T-helper 2 cell treated with Interferon-gamma antibody and Interleukin-4, amounts not matched to agents 5 μg/mL and 100 μg/mL, for 36 hours (primary cell): ENCODE measurements around the gene TIGD3.

Experiments
- DNase-seq: peaks from one replicate; pipeline ENCODE4 v3.0.0; 2021; ENCODE audit warnings: low spot score
- H3K27ac Mint-ChIP-seq: one replicate; pipeline ENCODE4 v1.8.0; 2021; ENCODE audit warnings: mild to moderate bottlenecking, mixed read lengths
- H3K27me3 Mint-ChIP-seq: one replicate; pipeline ENCODE4 v1.8.0; 2021; ENCODE audit warnings: low read depth, mixed read lengths
- H3K36me3 Mint-ChIP-seq: one replicate; pipeline ENCODE4 v1.8.0; 2021; ENCODE audit warnings: low read depth, mixed read lengths
- H3K4me1 Mint-ChIP-seq: one replicate; pipeline ENCODE4 v1.8.0; 2021; ENCODE audit warnings: low read depth, mixed read lengths
- H3K4me3 Mint-ChIP-seq: one replicate; pipeline ENCODE4 v1.8.0; 2022; ENCODE audit warnings: mild to moderate bottlenecking, moderate library complexity, mixed read lengths
- H3K9me3 Mint-ChIP-seq: one replicate; pipeline ENCODE4 v1.8.0; 2021; ENCODE audit warnings: mixed read lengths

The TIGD3 gene

GRCh38 chr11:65394125-65394536 is 39.6 kb downstream of the TIGD3 start:
- H3K27ac Mint-ChIP-seq, result no peak overlapping the region
- H3K27me3 Mint-ChIP-seq, result no peaks in the 10 kb centered on the region
- H3K36me3 Mint-ChIP-seq, result peaks cover 22% of the 10 kb centered on the region
- H3K9me3 Mint-ChIP-seq, result no peaks in the 10 kb centered on the region
- peaks cover 5% of the 10 kb centered on the region for H3K4me1 Mint-ChIP-seq
- DNase-seq, result no peak
- no peak overlapping the region for H3K4me3 Mint-ChIP-seq

GRCh38 chr11:65395961-65396530 is 41.5 kb downstream of the TIGD3 start:
- Mint-ChIP-seq H3K36me3 (peaks cover 25% of the 10 kb centered on the region), H3K4me1 (no peaks in the 10 kb centered on the region), H3K4me3 (no peak overlapping the region), H3K9me3 (no peaks in the 10 kb centered on the region), H3K27ac (no peak overlapping the region), H3K27me3 (no peaks in the 10 kb centered on the region)
- DNase-seq, result no peak

GRCh38 chr11:65396769-65397745 is 42.5 kb downstream of the TIGD3 start:
- no peaks in the 10 kb centered on the region for H3K4me1 Mint-ChIP-seq
- H3K4me3 Mint-ChIP-seq, result no peak overlapping the region
- no peaks in the 10 kb centered on the region for H3K27me3 Mint-ChIP-seq
- H3K36me3 Mint-ChIP-seq, result peaks cover 25% of the 10 kb centered on the region
- H3K27ac Mint-ChIP-seq, result no peak overlapping the region
- no peak for DNase-seq
- H3K9me3 Mint-ChIP-seq, result no peaks in the 10 kb centered on the region

GRCh38 chr11:65398362-65398910 is 43.9 kb downstream of the TIGD3 start:
- no peak for DNase-seq
- Mint-ChIP-seq H3K4me1 (peaks cover under 1% of the 10 kb centered on the region), H3K9me3 (no peaks in the 10 kb centered on the region), H3K27ac (no peak overlapping the region), H3K27me3 (no peaks in the 10 kb centered on the region), H3K4me3 (no peak overlapping the region), H3K36me3 (peaks cover 23% of the 10 kb centered on the region)

- Mint-ChIP-seq H3K27ac (no peak overlapping the region), H3K9me3 (no peaks in the 10 kb centered on the region), H3K27me3 (no peaks in the 10 kb centered on the region), H3K4me3 (no peak overlapping the region), H3K4me1 (peaks cover 3% of the 10 kb centered on the region), H3K36me3 (peaks cover 24% of the 10 kb centered on the region)
- no peak for DNase-seq
These were observed 44.7 kb downstream of the TIGD3 start for GRCh38 chr11:65399249-65399648.

- Mint-ChIP-seq H3K27ac (no peak overlapping the region), H3K9me3 (no peaks in the 10 kb centered on the region), H3K27me3 (no peaks in the 10 kb centered on the region), H3K36me3 (peaks cover 28% of the 10 kb centered on the region), H3K4me1 (peaks cover 3% of the 10 kb centered on the region), H3K4me3 (no peak overlapping the region)
- DNase-seq, result no peak
These were observed 45.3 kb downstream of the TIGD3 start for GRCh38 chr11:65399845-65400244.

- Mint-ChIP-seq H3K27ac (no peak overlapping the region), H3K4me1 (peaks cover 3% of the 10 kb centered on the region), H3K4me3 (no peak overlapping the region), H3K9me3 (no peaks in the 10 kb centered on the region), H3K27me3 (no peaks in the 10 kb centered on the region), H3K36me3 (peaks cover 29% of the 10 kb centered on the region)
- no peak for DNase-seq
These were observed 45.9 kb downstream of the TIGD3 start for GRCh38 chr11:65400307-65401072.

- peaks cover 3% of the 10 kb centered on the region for H3K4me1 Mint-ChIP-seq
- H3K4me3 Mint-ChIP-seq, result no peak overlapping the region
- H3K27me3 Mint-ChIP-seq, result no peaks in the 10 kb centered on the region
- DNase-seq, result no peak
- no peaks in the 10 kb centered on the region for H3K9me3 Mint-ChIP-seq
- no peak overlapping the region for H3K27ac Mint-ChIP-seq
- peaks cover 29% of the 10 kb centered on the region for H3K36me3 Mint-ChIP-seq
These were observed 46.7 kb downstream of the TIGD3 start for GRCh38 chr11:65401073-65401802.

- Mint-ChIP-seq H3K36me3 (peaks cover 29% of the 10 kb centered on the region), H3K27me3 (no peaks in the 10 kb centered on the region), H3K4me1 (peaks cover 3% of the 10 kb centered on the region), H3K27ac (no peak overlapping the region), H3K9me3 (no peaks in the 10 kb centered on the region), H3K4me3 (no peak overlapping the region)
- no peak for DNase-seq
These were observed 47.3 kb downstream of the TIGD3 start for GRCh38 chr11:65401803-65402248.

- no peak for DNase-seq
- no peaks in the 10 kb centered on the region for H3K9me3 Mint-ChIP-seq
- H3K27ac Mint-ChIP-seq, result no peak overlapping the region
- H3K4me1 Mint-ChIP-seq, result peaks cover 3% of the 10 kb centered on the region
- H3K36me3 Mint-ChIP-seq, result peaks cover 24% of the 10 kb centered on the region
- no peak overlapping the region for H3K4me3 Mint-ChIP-seq
- no peaks in the 10 kb centered on the region for H3K27me3 Mint-ChIP-seq
These were observed 48.2 kb downstream of the TIGD3 start for GRCh38 chr11:65402790-65403189.

GRCh38 chr11:65403607-65404121 is 49.1 kb downstream of the TIGD3 start:
- Mint-ChIP-seq H3K4me3 (no peak overlapping the region), H3K4me1 (peaks cover 3% of the 10 kb centered on the region), H3K36me3 (peaks cover 21% of the 10 kb centered on the region), H3K27me3 (no peaks in the 10 kb centered on the region), H3K27ac (no peak overlapping the region), H3K9me3 (no peaks in the 10 kb centered on the region)
- no peak for DNase-seq

- no peak for DNase-seq
- no peaks in the 10 kb centered on the region for H3K27me3 Mint-ChIP-seq
- peaks cover 23% of the 10 kb centered on the region for H3K36me3 Mint-ChIP-seq
- no peaks in the 10 kb centered on the region for H3K9me3 Mint-ChIP-seq
- H3K27ac Mint-ChIP-seq, result no peak overlapping the region
- H3K4me3 Mint-ChIP-seq, result no peak overlapping the region
- peaks cover 3% of the 10 kb centered on the region for H3K4me1 Mint-ChIP-seq
These were observed 49.7 kb downstream of the TIGD3 start for GRCh38 chr11:65404210-65404609.
